Nephron (organoid): ENCODE measurements around the gene ANKZF1.

Source experiments
- H3K27ac Mint-ChIP-seq, 3 experiments: 2 replicates each; pipeline ENCODE4 v1.8.0; 2020; ENCODE audit warnings: mixed read lengths in 3 of 3, mild to moderate bottlenecking in 2 of 3, moderate library complexity in 1 of 3
- H3K27me3 Mint-ChIP-seq: 2 replicates; pipeline ENCODE4 v1.8.0; 2021; ENCODE audit warnings: low read depth, mild to moderate bottlenecking, moderate library complexity, mixed read lengths
- H3K36me3 Mint-ChIP-seq: 2 replicates; pipeline ENCODE4 v1.8.0; 2020; ENCODE audit warnings: low read depth, mixed read lengths
- H3K4me1 Mint-ChIP-seq: 2 replicates; pipeline ENCODE4 v1.8.0; 2020; ENCODE audit warnings: mixed read lengths
- H3K4me3 Mint-ChIP-seq, 3 experiments: 2 replicates each; pipeline ENCODE4 v1.8.0; 2020; ENCODE audit warnings: mild to moderate bottlenecking in 3 of 3, mixed read lengths in 3 of 3, moderate library complexity in 2 of 3
- H3K9me3 Mint-ChIP-seq: 2 replicates; pipeline ENCODE4 v1.8.0; 2020; ENCODE audit warnings: mixed read lengths
- TF ChIP-seq, protein P1 (sequence below), 3 experiments: fragments of 200-600 bp; sonication (generic); IDR thresholded peaks; one replicate each; pipeline ENCODE4 v1.5.0; 2021; ENCODE audit warnings: antibody characterized with exemption in 3 of 3; ENCODE audit not compliant: unreplicated experiment in 3 of 3

Gene ANKZF1, protein sequence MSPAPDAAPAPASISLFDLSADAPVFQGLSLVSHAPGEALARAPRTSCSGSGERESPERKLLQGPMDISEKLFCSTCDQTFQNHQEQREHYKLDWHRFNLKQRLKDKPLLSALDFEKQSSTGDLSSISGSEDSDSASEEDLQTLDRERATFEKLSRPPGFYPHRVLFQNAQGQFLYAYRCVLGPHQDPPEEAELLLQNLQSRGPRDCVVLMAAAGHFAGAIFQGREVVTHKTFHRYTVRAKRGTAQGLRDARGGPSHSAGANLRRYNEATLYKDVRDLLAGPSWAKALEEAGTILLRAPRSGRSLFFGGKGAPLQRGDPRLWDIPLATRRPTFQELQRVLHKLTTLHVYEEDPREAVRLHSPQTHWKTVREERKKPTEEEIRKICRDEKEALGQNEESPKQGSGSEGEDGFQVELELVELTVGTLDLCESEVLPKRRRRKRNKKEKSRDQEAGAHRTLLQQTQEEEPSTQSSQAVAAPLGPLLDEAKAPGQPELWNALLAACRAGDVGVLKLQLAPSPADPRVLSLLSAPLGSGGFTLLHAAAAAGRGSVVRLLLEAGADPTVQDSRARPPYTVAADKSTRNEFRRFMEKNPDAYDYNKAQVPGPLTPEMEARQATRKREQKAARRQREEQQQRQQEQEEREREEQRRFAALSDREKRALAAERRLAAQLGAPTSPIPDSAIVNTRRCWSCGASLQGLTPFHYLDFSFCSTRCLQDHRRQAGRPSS

DNA sequence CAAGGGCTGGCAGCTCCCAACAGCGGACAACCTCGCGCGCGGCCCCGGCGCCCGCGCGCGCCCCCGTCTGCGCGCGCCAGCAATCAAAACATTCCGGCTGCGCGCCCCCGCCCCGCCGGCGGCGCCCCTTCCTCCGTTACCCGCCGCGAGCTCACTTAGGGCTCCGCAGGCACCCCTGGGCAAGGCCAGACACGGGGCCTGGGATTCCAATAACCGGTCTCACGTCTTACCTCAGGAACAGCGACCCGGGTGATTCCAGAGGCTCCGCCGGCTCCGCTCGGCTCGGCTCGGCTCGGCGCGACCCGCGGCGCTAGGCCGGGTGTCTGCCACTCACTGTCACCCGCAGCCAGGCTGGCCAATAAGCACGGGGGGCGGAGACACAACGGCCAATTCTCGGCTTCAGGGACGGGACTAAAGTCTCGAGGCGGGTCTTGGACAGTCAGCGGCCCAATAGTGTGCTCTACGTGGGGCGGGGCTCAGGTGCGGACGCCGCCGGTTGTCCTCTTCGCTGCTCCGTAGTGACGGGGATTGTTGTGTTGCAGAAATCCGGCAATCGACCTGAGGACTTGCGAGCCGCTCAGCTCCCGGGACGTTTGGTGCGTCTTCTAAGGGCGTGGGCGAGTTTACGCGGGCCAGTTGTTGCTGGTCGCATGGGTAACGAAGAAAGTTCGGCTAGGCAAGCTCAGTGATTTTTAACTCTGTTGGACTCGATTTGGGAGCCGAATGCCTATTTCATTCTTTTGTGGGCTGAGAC, at the start of gene ANKZF1, which contains the start of gene ATG9A:
TSS of gene ANKZF1 (plus strand) at position 502 of the 754 bp plus-strand sequence. CDS start 452 bp downstream, outside the sequence.
TSS of gene ATG9A (minus strand) at position 332 of the 754 bp plus-strand sequence. CDS start 1,612 bp downstream, outside the sequence.
- Mint-ChIP-seq H3K27ac (peak within 1 kb of the TSS; percentile 97 to 98 (median 97)), H3K4me1 (peaks cover 33% of the 10 kb centered on the region), H3K27me3 (no peaks in the 10 kb centered on the region), H3K36me3 (peaks cover 45% of the 10 kb centered on the region), H3K9me3 (no peaks in the 10 kb centered on the region), H3K4me3 (peak within 1 kb of the TSS; percentile 93 to 100 (median 99))
- TF ChIP-seq, protein P1, sequence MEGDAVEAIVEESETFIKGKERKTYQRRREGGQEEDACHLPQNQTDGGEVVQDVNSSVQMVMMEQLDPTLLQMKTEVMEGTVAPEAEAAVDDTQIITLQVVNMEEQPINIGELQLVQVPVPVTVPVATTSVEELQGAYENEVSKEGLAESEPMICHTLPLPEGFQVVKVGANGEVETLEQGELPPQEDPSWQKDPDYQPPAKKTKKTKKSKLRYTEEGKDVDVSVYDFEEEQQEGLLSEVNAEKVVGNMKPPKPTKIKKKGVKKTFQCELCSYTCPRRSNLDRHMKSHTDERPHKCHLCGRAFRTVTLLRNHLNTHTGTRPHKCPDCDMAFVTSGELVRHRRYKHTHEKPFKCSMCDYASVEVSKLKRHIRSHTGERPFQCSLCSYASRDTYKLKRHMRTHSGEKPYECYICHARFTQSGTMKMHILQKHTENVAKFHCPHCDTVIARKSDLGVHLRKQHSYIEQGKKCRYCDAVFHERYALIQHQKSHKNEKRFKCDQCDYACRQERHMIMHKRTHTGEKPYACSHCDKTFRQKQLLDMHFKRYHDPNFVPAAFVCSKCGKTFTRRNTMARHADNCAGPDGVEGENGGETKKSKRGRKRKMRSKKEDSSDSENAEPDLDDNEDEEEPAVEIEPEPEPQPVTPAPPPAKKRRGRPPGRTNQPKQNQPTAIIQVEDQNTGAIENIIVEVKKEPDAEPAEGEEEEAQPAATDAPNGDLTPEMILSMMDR (IDR thresholded peaks at IDR 0.05; ENCODE audit: unreplicated experiment in 3 of 3), result no peak

DNA sequence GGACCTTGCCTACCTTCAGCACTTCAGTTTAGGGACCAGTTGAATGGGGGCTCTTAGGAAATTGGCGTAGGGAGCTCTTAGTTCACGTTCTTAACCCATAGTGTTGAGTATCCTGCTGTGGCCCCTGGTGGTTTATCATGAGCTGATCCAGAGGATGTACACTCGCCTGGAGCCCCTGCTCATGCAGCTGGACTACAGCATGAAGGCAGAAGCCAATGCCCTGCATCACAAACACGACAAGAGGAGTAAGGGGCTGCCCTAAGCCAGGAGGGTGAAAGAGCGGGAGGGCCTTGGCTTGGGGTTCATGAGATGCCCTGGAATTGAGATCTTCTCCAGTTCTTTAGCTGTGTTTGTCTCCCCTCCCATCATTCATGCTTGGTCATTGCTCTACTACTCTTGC, 48.6 kb upstream of the ANKZF1 start:
- TF ChIP-seq, protein P1 (IDR thresholded peaks at IDR 0.05; ENCODE audit: unreplicated experiment in 3 of 3), result no peak
- H3K36me3 Mint-ChIP-seq, result peaks cover 45% of the 10 kb centered on the region
- H3K4me1 Mint-ChIP-seq, result peaks cover 23% of the 10 kb centered on the region
- no peak overlapping the region for H3K27ac Mint-ChIP-seq
- H3K4me3 Mint-ChIP-seq, result peak overlapping the region; percentile 70 to 96 (median 87)
- H3K27me3 Mint-ChIP-seq, result peaks cover 3% of the 10 kb centered on the region
- no peaks in the 10 kb centered on the region for H3K9me3 Mint-ChIP-seq

DNA sequence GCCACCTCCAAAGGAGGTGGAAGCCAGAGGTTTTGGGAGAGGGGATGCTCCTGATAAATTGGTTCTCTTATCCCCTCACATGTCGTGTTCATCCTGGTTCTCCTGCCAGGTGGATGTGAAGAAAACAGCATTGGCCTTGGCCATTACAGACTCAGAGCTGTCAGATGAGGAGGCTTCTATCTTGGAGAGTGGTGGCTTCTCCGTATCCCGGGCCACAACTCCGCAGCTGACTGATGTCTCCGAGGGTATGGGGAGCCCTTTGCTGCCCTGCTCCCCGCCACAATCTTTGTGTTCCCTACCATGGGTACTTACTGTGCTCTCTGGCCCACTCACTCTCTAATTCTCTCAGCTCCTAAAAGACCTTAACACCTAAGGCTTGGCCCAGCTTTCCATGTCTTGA, 48.1 kb upstream of the ANKZF1 start:
- H3K36me3 Mint-ChIP-seq, result peaks cover 45% of the 10 kb centered on the region
- H3K9me3 Mint-ChIP-seq, result no peaks in the 10 kb centered on the region
- H3K4me1 Mint-ChIP-seq, result peaks cover 21% of the 10 kb centered on the region
- peak overlapping the region; percentile 55 to 74 (median 61) for H3K4me3 Mint-ChIP-seq
- TF ChIP-seq, protein P1 (IDR thresholded peaks at IDR 0.05; ENCODE audit: unreplicated experiment in 3 of 3), result no peak
- H3K27me3 Mint-ChIP-seq, result peaks cover 3% of the 10 kb centered on the region
- H3K27ac Mint-ChIP-seq, result no peak overlapping the region

DNA sequence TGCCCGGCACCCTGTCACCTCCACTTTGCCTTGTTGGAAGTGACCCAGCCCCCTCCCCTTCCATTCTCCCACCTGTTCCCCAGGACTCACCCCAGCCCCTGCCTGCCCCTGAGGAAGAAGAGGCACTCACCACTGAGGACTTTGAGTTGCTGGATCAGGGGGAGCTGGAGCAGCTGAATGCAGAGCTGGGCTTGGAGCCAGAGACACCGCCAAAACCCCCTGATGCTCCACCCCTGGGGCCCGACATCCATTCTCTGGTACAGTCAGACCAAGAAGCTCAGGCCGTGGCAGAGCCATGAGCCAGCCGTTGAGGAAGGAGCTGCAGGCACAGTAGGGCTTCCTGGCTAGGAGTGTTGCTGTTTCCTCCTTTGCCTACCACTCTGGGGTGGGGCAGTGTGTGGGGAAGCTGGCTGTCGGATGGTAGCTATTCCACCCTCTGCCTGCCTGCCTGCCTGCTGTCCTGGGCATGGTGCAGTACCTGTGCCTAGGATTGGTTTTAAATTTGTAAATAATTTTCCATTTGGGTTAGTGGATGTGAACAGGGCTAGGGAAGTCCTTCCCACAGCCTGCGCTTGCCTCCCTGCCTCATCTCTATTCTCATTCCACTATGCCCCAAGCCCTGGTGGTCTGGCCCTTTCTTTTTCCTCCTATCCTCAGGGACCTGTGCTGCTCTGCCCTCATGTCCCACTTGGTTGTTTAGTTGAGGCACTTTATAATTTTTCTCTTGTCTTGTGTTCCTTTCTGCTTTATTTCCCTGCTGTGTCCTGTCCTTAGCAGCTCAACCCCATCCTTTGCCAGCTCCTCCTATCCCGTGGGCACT, 47.1 kb upstream of the ANKZF1 start:
- Mint-ChIP-seq H3K36me3 (peaks cover 45% of the 10 kb centered on the region), H3K27ac (peak overlapping the region in 1 of 3 experiments; percentile 56), H3K9me3 (no peaks in the 10 kb centered on the region), H3K4me3 (peak overlapping the region in 2 of 3 experiments; percentile 45 to 46), H3K27me3 (peaks cover 3% of the 10 kb centered on the region), H3K4me1 (peaks cover 17% of the 10 kb centered on the region)
- TF ChIP-seq, protein P1 (IDR thresholded peaks at IDR 0.05; ENCODE audit: unreplicated experiment in 3 of 3), result no peak

DNA sequence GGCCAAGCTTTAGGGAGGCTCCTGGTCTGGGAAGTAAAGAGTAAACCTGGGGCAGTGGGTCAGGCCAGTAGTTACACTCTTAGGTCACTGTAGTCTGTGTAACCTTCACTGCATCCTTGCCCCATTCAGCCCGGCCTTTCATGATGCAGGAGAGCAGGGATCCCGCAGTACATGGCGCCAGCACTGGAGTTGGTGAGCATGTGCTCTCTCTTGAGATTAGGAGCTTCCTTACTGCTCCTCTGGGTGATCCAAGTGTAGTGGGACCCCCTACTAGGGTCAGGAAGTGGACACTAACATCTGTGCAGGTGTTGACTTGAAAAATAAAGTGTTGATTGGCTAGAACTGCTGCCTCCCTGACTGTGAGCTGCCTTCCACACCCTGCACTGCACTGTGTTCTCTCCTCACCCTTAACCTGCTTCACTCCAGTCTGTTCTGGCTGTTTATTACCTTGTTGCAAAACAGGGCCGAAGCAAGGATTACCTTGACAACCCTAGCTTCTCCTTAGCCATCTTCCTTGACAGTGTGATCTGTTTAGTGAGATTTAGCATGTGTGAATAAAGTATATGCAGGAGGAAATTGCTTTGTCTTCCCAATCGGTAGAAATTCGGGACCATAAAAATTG, 46.3 kb upstream of the ANKZF1 start:
- peak overlapping the region in 2 of 3 experiments; percentile 45 to 66 for H3K4me3 Mint-ChIP-seq
- peaks cover 45% of the 10 kb centered on the region for H3K36me3 Mint-ChIP-seq
- no peaks in the 10 kb centered on the region for H3K9me3 Mint-ChIP-seq
- H3K4me1 Mint-ChIP-seq, result peaks cover 14% of the 10 kb centered on the region
- peak overlapping the region in 1 of 3 experiments; percentile 56 for H3K27ac Mint-ChIP-seq
- H3K27me3 Mint-ChIP-seq, result peaks cover 3% of the 10 kb centered on the region
- TF ChIP-seq, protein P1 (IDR thresholded peaks at IDR 0.05; ENCODE audit: unreplicated experiment in 3 of 3), result no peak
